GM04504 (cell line): Measurements from ENCODE around the gene GNAS.

Experiments used
- DNase-seq: peaks from one replicate; pipeline ENCODE4 v3.0.0-alpha.2; 2012; ENCODE audit warnings: low read depth

The GNAS gene

DNA sequence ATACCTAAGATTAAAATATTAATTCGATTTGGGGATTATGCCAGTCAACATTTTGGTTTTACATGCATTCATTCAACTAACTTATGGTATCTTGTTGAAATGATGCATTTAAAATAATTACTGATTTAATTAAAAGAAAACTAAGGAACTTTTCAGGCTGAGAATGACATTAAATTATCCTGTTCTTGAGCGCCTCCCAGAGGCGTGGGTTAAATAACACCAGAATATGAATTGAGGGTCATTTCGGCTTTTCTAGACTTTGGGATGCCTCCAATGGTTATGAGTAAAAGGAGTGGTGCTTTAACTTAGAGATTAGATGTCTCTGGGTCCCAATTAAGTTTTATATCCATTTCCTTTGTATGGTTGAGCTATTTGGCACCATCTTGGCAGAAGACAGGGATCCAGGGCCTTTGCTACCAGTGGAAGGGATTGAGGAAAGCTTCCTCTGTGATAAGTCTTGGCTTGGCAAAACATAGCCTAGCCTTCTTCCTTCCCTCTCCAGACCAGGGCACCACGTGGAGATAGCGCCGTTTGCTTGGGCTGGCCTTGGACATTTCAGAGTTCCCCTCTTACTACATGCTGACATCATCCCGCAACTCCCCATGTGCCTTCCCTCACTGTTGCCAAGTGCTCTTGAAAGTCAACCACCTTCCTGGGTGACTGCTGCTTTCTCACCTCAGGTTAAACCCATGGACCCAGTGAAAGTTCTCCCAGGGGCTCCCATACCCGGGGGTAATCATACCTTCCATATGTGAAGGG, 28.7 kb downstream of the GNAS start:
- no peak for DNase-seq

DNA sequence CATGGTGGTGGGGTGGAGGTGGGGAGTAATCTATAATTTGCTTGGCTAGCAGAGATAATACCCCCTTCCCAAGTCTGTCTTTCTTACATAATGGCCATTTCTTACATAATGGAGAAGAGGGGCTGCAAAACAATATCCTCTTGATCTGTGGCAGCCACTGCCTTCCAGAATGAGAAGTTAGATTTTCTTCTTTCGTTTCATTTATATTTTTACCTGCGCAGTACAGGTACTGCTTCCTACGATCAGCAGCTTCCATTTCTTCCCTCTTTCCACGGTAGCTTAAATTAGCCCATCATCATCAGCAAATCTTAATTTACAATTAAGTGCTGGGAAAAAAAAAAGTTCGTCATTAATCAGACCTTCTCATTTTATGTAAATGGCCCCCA, 30.2 kb downstream of the GNAS start:
- no peak for DNase-seq

DNA sequence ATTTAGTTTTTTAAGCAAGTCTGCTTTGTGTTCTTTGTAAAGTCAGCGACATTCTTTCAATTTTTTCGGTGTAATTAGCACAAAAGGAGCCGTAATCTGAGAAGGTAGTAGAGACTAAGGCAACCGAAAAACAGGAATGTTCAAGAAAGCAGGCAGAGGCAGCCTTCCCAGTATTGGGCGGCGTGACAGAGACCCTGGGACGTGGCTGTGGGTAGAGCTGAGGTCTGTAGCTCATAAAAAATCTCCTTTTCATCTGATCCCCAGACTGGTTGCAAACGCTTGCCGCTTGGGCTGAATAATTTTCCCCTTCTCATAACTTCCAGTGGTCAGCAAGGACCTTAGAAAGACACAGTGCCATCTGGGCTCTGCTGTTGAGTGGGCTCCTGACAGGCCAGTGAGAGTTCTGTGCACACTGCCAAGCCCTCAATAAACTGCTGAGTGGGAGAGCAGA, 30.8 kb downstream of the GNAS start:
- DNase-seq: no peak

DNA sequence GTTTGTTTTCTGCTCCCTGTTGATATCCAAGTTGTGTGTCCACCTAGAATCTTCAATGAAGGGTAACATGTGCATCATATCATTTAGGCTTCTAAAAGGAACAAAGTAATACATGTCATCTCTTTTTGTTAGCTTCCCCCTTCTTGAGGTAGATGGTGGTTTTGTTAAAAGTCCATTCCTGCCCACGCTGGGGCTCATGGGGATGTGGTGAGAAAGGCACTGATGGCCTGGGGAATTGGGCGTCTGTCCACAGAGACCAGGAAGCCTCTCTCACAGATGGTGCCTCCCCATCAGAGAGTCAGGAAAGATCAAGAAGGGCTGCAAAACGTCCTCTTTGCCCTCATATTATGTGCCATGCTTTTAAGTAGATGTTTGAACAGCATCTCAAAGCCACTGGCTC, 32.5 kb downstream of the GNAS start:
- no peak for DNase-seq

DNA sequence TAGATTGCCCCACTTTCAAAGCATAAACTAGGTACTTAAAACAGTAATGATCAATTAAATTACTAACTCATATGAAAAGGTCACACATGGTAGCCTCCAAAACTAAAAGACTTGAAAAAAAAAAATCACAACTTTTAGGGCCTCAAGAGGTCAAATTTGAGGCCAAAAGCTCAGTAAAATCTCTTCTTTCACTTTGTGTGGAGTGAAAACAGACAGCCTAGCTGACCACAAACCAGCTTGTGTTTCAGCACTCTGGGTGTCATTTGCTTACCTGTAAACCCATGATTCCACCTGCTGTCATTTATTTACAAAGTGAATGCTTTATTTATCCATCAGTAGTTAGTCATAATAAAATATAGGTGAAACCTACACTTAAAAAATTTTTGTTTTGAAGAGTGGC, 34.0 kb downstream of the GNAS start:
- DNase-seq: no peak

DNA sequence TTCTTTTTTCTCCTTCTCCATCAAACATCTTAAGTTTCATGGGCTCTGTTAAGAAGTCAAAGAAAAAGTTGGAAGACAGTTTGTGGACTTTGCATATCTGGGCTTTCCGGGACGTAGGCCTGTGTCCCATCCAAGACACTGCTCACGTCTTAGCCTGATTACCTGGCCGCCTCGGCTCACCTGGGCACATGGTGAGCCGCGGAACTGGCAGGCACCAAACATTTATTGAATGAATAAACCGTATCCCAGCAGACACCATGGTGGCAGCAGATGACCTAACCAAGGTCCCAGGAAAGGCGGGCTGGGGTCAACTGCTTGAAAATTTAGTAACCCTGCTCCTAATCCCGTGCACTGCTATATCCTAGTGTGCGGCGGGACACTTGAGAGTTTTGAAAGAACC, 35.6 kb downstream of the GNAS start:
- no peak for DNase-seq

DNA sequence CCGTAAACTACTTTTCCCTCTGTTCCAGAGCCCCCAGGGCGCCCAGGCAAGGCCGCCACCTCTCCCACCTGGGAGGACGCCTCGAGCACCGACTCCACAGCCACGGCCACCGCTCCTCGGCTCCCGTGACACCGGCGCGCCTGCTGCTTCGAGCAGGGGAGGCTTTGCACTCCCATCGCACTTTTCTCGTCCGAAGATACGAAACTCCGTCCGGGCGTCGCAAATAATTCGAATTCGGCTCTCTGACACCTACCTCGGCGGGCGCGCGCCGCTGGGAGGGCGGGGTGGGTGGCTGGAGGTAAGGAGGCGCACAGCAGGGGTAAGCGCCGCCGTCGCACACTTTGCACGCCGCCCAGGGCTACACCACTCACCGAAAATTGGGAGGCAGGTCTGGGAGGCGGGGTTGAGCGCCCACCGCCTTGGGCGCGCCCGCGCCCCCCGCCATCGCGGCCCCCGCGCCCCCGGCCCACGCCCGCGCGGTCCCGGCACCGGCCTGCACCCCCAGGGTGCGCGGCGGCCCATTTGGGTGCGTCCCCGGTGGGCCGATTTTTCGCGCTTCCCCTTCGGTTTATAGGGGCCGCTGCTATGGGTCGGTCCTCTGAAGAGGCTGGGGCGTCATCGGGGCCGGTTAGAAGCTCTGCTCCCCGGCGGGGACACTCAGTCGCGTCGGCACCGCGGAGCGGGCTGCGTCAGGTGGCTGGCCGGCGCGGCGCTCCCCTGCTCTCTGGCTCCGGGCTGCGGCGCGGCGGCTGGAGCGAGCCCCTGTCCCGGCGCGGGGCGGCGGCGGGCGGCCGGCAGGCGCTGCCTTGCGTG, 36.2 kb downstream of the GNAS start:
- DNase-seq: no peak

DNA sequence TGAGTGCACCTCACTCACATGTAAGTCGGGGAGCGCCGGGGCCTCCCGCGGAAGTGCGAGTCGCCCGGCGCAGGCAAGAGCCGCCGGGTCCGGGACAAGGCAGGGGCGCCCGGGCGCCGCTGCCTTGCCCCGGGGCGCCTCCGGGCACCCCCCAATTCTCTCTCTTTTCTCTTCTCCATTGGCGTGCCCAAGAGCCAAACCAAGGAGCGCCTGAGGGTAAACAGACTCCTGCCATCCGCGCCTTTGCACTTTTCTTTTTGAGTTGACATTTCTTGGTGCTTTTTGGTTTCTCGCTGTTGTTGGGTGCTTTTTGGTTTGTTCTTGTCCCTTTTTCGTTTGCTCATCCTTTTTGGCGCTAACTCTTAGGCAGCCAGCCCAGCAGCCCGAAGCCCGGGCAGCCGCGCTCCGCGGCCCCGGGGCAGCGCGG, 36.8 kb downstream of the GNAS start:
- DNase-seq: no peak

DNA sequence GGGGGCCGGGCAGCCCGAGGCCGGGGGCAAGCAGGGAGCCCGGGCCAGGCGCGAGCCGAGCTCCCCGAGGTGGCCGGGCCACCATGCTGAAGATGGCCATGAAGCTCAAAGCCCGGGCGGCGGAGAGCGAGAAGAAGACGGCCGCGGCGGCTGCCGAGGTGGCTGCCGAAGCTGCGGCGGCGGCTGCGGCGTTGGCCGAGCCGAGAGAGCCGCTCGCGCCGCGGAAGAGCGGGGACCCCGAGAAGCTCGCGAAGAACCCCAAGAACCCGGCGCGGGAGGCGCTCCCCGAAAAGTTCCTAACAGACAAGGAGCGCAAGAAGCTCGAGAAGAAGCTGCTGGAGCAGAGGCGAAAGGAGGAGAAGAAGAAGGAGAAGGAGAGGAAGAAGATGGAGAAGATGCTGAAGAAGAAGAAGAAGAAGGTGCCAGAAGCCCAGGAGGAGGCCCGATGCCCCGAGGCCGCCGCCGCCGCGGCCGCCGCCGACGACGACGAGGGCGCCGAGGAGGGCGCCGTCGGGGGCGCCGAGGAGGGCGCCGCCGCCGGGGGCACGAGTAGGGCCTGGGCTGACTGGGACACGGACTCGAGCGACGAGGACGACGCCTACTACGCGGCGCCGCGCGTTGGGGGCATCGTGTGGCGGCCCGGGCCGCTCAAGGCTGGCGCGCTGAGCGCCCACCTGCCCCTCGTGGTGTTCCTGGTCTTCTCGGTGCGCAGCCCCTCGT, 37.4 kb downstream of the GNAS start:
- DNase-seq: no peak

DNA sequence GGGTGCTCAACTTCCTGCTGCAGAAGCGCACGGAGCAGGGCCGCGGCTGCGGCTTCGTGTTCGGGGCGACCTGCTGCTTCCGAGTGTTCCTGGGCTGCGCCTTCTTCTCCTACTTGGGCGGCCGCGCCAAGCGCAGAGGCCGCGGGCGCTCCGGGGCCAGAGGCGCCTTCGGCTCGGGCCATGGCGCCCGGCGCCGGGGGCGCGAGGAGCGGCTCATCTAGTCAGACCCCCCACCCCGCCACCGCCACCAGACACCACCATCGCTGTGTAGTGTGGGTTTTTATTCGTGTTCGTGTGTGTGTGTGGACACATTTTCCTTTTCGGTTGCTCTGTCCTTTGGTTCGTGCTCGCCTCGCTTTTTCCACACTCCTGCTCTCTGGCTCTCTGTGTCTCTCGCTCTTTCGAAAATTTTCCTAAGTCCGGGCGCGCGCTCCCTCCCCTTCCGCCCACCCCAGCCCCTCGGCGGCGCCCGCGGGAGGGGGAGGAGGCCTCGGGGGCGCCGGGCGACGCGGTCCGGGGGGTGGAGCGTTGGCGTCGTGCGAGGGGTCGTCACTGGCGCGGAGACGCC, 38.1 kb downstream of the GNAS start:
- no peak for DNase-seq

DNA sequence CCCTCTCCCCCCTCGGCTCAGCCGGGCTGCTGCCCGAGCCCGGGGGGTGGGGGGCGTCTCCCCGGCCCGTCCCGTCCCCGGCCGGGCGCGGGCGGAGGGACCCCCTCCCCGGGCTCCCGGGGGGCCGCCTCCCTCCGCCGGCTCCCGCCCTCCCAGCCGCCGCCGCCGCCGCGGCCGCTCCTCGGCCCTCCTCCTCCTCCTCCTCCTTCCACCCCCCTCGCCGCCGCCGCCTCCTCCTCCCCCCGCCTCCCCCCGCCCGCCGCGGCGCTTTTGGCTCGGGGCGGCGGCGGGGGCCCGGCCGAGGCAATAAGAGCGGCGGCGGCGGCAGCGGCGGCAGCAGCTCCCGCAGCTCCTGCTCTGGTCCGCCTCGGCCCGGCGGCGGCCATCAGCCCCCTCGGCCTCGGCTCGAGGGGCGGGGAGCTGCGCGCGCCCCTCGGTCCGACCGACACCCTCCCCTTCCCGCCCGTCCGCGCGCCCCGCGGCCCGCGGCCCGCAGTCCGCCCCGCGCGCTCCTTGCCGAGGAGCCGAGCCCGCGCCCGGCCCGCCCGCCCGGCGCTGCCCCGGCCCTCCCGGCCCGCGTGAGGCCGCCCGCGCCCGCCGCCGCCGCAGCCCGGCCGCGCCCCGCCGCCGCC, 38.7 kb downstream of the GNAS start:
- no peak for DNase-seq

DNA sequence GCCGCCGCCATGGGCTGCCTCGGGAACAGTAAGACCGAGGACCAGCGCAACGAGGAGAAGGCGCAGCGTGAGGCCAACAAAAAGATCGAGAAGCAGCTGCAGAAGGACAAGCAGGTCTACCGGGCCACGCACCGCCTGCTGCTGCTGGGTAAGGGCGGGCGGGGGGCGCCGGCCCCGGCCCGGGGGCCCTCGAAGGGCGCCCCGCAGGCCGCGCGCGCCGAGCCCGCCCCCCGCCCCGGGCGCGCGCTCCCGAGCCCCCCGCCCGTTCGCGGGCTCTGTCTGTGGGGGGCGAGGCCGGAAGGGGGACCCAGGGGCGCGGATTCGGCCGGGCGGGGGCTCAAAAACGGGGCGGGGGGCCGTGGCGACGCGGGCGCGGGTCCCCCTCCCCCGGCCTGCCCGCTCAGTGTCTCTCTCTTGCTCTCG, 39.2 kb downstream of the GNAS start:
- no peak for DNase-seq

DNA sequence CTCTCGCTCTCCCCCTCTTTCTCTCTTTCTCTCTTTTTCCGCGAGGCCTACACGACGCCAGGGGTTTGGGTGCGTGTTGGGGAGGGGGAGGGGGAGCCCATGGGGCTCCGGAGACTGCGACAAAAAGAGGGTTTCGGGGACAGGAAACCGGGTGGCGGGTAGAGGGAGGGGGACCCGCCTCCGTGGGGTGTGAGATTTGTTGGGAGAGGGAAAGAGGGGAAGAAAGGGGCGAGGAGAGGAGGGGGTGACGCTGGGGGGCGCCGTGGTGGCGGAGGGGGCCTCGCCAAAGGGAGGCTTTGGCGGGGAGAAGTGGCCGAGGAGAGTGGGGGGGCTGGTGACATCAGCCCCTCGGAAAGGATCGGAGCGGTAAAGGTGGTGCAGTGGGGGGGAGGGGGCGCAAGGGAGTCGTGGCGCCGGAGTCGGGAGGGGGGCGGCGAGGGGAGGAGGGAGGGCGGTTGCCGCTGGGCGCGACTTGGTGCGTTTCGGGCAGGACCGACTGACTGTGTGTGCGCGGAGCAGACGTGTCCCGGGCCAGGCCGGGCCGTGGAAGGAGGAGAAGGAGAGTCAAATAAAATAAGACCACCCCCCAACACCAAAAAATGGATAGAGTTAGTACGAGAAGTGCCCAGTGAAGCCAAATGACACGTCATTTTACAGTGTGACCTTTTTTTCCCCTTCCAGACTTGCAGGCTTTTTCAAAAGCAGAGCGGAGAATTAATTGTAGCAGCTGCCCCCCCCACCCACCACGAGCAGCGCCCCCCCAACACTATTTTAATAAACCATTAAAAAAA, 39.8 kb downstream of the GNAS start:
- no peak for DNase-seq

DNA sequence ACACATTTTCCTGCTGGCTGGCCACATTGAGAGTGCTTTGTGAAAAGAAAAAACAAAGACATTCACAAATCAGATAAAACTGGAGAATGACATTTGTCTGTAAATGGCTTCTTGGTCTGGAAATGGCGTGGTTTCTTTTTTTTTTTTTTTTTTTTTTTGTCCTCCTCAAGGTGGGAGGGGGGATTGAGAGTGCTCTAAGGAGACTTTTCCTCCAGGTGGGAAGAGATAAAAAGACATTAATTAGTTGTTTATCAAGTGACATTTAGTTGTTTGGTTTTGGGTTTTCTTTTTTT, 40.4 kb downstream of the GNAS start:
- no peak for DNase-seq

DNA sequence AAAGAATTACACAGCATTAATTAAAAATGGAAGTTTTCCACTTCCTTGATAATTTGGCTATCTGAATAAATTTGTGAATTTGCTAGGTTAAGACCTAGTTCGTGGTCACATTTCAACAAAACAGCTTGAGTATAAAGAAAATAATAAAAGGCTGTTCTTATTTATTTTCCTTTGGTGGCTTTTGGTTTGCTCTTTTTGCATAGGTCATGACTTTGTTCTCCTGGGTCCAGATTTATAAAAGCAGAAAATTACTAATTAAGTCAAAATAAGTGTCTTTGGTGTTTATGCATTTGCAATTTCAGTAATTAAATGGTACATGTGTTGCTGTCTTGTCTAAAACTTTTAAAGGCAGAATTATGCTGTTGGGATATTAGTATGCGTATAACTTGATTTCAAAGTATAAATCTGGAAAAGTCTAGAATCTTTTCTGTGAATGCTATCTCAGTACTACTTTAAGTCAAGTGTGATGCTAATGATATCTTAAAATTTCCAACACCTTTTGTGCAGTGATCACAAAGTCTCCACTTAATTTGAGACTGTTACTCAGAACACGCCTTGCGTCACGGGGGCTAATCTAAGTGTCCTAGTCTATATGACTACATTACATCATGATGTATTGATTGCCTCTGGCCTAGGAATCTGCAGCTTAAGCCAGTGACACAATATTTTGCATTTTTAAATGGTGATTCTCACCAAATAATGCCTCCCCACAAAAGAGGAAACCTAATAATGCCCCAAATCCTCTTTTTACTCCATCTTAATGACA, 41.0 kb downstream of the GNAS start:
- no peak for DNase-seq

DNA sequence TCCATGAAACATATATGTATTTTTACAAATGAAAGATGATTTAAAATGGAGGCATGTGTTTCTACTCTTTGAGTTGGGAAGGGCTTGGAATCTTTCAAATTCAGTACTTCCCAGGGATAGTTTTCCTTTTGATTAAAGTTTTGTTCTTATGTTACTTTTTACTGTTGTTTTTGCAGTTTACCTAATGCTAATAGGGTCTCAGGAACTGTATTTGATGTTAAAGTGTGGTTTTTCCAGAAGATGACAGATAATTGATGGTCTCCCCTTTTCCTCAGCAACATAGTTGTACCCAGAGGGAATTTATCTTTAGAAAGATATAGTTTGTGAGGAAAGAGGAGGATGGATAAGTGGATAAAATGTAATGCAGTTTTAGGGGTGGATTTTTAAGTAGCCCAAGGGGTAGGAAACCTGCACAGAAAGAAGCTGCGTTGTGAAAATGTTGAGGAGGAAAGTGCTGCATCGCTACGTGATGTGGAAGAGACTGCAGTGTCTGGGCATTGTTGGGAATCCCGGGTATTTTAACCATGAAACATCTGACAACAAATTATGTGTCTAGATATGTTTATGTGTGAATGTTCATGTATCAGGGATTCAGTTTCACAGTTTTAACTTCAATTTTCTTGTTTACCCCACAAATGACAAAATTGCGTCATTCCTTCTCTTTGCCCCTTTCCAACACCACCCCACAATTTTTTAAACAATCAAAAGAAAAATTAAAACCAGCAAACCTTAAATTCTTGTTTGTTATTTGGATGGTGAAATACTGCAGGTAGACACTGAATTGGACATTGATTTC, 42.3 kb downstream of the GNAS start:
- no peak for DNase-seq

DNA sequence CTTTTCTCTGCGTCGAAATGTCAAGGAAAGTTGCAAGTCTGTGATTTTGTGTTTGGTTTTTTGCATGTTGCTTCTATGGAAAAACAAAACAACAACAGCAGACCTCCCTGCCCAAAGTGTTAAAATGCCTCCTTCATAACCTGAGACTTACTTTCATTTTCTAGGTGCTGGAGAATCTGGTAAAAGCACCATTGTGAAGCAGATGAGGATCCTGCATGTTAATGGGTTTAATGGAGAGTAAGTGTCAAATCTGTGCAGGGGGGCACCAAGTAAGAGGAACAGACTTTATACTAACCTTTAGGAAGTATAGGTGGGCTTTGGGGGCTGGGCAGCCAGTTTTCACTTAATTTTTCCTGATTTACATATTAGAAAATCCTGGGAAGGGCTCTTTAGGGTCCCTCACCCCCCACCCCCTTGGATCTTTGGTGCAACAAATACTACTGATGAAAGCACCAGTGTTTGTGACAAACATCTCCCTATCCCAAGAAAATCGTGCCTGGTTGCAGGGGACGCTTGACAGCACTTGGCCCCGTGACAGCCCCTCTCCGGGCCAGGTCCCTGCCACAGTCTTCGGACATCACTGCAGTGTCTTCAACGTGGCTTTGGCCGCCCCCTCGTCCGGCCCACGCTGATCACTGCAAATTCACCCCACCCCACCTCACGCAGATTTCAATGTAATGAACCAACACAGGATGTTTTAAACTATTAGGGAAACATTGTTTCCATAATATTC, 43.1 kb downstream of the GNAS start:
- DNase-seq: no peak

DNA sequence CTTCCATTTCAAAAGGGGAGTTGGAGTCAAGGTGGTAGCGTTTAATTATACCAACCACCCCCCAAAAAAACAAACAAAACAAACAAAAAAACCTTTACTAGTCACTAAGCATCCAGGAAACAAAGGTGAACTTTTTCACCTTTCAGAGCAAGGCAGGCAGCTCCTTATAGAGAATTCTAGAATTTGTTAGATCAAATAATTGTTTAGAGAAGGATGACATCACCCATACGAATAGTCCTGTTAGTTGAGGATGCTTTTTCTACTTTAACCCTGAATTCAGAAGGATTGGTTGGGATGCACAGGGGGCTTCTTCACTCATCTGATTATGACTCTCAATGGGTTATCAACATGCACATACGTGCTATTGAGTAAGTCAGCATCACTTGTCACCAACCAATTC, 44.3 kb downstream of the GNAS start:
- DNase-seq: no peak

DNA sequence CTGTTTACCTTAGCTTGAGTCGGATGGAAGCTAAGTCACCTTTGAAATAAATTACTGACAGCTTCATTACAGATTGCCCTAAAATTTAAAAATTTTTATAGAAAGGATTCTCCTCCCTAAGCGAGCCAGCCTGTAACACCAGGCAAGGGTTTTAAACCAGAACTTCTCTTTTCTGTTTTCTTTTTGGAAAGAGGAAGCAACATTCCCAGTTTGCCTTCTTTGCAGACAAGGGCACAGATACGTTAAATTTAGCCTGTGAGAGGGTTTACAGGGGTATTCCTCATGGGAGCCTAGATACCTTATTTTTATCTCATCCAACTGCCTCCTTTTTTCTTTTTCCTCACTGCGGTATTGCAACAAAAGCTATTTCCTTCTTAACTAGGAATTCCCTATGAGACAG, 45.0 kb downstream of the GNAS start:
- no peak for DNase-seq
